GM06990 (cell line): ENCODE results near the gene PRPH2.

Experiments used
- DNase-seq: peaks from one replicate; pipeline ENCODE4 v3.0.0-alpha.2; 2011; ENCODE audit not compliant: insufficient read length; ENCODE audit errors: extremely low read depth
- H3K27me3 ChIP-seq: replicated peaks from 2 replicates; pipeline ENCODE4 v1.6.0; 2011; ENCODE audit warnings: low read length; ENCODE audit not compliant: control insufficient read depth, insufficient read depth
- H3K36me3 ChIP-seq: 2 replicates; pipeline ENCODE4 v1.5.1; 2011; ENCODE audit warnings: low read length; ENCODE audit not compliant: control insufficient read depth, insufficient read depth
- H3K4me3 ChIP-seq: replicated peaks from 2 replicates; pipeline ENCODE4 v1.5.1; 2011; ENCODE audit warnings: low read depth, mild to moderate bottlenecking, control low read depth, low read length
- CTCF ChIP-seq: IDR thresholded peaks from 2 replicates; pipeline ENCODE4 v1.5.1; 2011; ENCODE audit warnings: low read length, control low read depth, mild to moderate bottlenecking, inconsistent platforms; ENCODE audit not compliant: insufficient read depth, poor library complexity, severe bottlenecking

PRPH2 gene

GRCh38 chr6:42692137-42692911 is 30.1 kb downstream of the PRPH2 start:
- Histone ChIP-seq H3K4me3 (no peak overlapping the region), H3K27me3 (no peaks in the 10 kb centered on the region), H3K36me3 (peaks cover 12% of the 10 kb centered on the region)
- DNase-seq = no peak
- no peak for TF ChIP-seq CTCF

- TF ChIP-seq CTCF = no peak
- peaks cover 12% of the 10 kb centered on the region for H3K36me3 ChIP-seq
- H3K27me3 ChIP-seq = no peaks in the 10 kb centered on the region
- DNase-seq = no peak
- no peak overlapping the region for H3K4me3 ChIP-seq
Observed at GRCh38 chr6:42690872-42691271, 31.5 kb downstream of the PRPH2 start.

DNA sequence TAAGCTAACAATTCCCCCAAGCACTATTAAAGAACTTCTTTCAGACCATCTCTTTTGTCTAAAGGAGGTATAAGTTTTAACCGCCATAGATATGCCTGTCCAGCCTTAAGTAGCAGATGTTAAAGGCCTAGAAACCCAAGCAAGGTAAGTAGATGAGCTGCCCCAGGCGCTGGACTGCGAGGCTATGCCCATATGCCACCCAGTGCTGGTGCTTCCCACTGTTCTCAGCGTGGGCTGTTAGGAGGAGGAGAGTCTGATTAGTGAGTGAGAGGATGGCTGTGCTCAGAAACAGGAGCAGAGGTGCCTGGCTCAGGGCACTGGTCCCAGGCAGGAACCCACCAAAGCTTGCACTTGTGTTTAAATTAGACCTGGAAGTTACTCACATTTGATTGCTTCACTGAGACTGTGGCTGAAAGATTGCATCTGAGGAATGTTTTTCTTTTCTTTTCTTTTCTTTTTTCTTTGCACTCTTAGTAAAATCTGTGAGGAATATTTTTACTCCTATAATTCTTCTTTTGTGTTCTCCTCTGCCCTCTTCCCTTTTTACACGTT is 32.2 kb downstream of the PRPH2 start:
- DNase-seq = no peak
- Histone ChIP-seq H3K27me3 (no peaks in the 10 kb centered on the region), H3K4me3 (no peak overlapping the region), H3K36me3 (peaks cover 12% of the 10 kb centered on the region)
- TF ChIP-seq CTCF = no peak

- no peak overlapping the region for H3K4me3 ChIP-seq
- H3K27me3 ChIP-seq = no peaks in the 10 kb centered on the region
- peaks cover 12% of the 10 kb centered on the region for H3K36me3 ChIP-seq
- no peak for TF ChIP-seq CTCF
- DNase-seq = no peak
Observed at GRCh38 chr6:42689371-42689770, 33.0 kb downstream of the PRPH2 start.

GRCh38 chr6:42688281-42688680 is 34.1 kb downstream of the PRPH2 start:
- peaks cover 12% of the 10 kb centered on the region for H3K36me3 ChIP-seq
- TF ChIP-seq CTCF = no peak
- H3K27me3 ChIP-seq = no peaks in the 10 kb centered on the region
- DNase-seq = no peak
- H3K4me3 ChIP-seq = no peak overlapping the region
